Stimulated activated CD4-positive, alpha-beta T cell treated with anti-CD3 and anti-CD28 coated beads, Interleukin-2, amount 100 ng/mL, for 24 hours (primary cell): ENCODE measurements around the gene TNFAIP2.

Experiments used
- DNase-seq, 2 donors: peaks; one replicate each; pipeline ENCODE4 v3.0.0-alpha.2; 2020

The TNFAIP2 gene

DNA sequence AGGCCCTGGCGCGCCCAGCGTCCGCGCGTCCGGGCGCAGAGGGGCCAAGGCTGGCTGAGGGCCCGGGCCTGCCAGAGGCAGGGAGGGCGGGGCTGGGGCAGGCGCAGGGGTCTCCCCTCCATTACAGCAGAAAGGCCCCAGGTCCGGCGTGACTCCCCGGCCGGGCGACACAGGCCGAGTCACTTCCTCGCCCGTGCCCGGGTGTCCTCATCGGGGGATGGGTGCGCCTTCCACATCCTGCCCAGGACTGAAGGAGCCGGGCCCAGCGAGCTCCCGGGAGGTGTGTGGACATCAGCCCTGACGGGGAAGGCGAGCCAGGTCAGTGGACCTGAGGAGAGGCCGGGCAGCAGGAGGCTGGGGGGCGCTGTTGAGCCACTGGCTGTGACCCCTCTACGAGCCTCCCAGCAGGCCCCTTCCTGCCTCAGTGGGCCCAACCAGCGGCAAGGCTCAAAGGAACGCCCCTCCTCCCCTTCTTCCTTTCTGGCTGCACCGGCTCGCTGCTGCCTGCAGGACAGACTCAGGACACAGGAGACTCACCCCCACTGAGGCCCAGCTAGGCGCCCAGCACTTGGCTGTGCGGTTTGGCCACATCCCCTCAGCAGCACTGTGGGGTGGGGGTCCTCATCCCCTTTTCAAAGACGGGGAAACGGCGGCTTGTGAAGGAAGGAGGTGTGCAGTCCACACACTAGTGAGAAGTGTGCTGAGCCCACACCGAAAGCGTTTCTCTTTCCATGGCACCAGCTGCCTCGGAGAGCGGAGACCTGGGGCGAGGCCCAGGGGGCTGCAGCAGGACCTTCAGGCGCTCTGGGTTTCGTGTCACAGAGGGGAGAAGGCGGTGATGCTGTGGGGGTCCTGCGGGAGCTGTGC lies 606 bp downstream of the TNFAIP2 start:
- DNase-seq = no peak

GRCh38 chr14:103124501-103125001 lies 1.3 kb downstream of the TNFAIP2 start:
- DNase-seq = no peak

DNA sequence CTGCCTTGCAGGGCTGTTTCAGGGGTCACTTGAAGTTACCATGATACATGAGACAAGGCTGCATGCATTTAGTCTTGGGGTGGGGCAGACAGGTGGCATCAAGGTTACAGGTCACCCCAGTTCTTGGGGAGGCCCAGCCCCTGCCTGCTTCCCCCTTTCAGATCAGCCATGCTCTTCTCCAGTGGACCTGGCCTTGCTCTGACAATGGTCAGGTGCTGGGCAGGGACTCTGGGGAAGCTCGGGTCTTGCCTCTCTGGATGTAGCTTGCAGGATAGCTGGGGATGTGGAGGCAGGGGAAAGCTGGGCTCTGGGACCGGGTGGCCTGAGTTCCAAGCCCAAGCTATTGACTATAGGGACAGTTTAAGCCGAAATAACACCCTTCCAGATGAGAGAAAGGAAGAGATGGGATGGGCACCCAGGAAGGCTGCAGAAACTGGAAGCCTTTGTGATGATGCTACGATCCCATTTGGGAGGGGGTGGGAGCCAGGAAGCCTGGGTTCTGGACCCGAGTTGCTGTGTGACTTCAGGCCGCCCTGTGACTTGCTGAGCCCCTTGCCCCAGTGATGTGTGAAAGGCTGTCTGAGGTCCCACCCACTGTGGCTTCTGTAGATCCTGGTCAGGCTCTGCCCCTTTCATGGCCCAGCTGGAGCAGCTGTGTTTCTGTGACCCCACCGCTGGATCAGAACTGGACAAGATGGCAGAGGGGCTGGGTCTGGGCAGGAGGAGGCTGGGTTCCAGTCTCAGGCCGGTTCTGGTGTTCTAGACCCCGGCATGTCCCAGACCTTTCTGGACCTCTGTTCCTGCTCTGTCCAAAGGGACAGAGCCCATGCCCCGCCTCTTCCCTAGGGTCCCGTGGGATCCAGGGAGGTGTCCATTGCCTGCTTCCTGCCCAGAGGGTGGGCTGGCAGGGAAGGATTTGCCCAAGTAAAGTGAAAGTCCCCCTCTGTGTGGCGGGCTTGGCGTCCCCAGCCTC lies 2.1 kb downstream of the TNFAIP2 start:
- DNase-seq = no peak

GRCh38 chr14:103126088-103126872 lies 3.0 kb downstream of the TNFAIP2 start:
- DNase-seq = no peak

- DNase-seq = no peak
These were observed 3.6 kb downstream of the TNFAIP2 start for GRCh38 chr14:103126873-103127304.

DNA sequence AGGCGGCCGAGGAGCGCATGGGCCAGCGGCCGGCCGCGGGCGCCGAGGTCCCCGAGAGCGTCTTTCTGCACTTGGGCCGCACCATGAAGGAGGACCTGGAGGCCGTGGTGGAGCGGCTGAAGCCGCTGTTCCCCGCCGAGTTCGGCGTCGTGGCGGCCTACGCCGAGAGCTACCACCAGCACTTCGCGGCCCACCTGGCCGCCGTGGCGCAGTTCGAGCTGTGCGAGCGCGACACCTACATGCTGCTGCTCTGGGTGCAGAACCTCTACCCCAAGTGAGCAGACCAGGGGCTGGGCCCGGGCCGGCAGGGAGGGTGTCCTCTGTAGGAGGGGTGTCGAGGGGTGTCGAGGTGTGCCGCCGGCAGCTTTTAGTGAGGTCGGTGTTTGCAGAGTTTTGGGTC lies 4.1 kb downstream of the TNFAIP2 start:
- no peak for DNase-seq

- no peak for DNase-seq
These were observed 4.8 kb downstream of the TNFAIP2 start for GRCh38 chr14:103127861-103128598.

- DNase-seq = no peak
These were observed 5.5 kb downstream of the TNFAIP2 start for GRCh38 chr14:103128631-103129300.

- no peak for DNase-seq
These were observed 6.2 kb downstream of the TNFAIP2 start for GRCh38 chr14:103129301-103130016.

DNA sequence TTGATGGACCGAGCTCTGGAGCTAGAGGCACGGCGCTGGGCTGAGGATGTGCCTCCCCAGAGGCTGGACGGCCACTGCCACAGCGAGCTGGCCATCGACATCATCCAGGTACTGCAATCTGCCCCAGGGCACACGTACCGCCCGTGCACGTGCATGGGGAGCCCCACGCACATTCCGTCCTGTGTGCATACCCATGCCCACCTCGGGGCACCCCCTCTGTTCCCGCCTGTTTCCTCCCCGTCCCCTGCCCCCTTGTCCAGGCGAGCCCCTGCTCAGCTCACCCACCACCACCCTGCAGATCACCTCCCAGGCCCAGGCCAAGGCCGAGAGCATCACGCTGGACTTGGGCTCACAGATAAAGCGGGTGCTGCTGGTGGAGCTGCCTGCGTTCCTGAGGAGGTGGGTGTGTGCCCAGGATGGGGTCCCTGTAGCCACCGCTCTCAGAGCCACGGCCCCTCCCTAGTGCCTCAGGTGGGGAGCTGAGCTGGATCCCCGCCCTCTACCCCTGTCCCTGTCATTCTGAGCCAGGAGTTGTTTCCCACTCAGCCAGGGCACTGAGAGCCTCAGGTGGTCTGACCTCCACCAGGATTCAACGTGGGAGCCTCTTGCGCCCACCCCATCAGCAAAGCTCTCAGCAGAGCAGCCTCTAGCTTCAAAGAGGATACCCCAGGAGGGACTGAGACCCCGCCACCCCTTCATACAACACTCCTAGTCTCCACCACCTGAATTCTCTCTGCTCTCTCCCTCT lies 6.9 kb downstream of the TNFAIP2 start:
- DNase-seq = no peak

- DNase-seq = no peak
These were observed 7.7 kb downstream of the TNFAIP2 start for GRCh38 chr14:103130965-103131364.

DNA sequence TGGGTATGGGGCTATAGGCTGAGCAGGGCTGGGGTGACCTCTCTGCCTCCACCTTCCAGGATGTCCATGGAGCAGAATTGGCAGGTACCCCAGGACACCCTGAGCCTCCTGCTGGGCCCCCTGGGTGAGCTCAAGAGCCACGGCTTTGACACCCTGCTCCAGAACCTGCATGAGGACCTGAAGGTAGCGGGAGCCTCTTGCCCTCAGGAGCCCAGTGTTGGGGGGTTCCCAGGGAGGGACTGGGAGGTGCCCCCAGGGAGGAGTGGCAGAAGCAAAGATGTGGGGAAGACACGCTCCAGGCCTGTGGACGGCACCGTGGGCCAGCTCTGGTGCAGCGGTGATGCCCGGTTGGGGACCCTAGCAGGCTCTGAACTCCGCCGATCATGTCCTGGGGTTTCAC lies 8.3 kb downstream of the TNFAIP2 start:
- no peak for DNase-seq

DNA sequence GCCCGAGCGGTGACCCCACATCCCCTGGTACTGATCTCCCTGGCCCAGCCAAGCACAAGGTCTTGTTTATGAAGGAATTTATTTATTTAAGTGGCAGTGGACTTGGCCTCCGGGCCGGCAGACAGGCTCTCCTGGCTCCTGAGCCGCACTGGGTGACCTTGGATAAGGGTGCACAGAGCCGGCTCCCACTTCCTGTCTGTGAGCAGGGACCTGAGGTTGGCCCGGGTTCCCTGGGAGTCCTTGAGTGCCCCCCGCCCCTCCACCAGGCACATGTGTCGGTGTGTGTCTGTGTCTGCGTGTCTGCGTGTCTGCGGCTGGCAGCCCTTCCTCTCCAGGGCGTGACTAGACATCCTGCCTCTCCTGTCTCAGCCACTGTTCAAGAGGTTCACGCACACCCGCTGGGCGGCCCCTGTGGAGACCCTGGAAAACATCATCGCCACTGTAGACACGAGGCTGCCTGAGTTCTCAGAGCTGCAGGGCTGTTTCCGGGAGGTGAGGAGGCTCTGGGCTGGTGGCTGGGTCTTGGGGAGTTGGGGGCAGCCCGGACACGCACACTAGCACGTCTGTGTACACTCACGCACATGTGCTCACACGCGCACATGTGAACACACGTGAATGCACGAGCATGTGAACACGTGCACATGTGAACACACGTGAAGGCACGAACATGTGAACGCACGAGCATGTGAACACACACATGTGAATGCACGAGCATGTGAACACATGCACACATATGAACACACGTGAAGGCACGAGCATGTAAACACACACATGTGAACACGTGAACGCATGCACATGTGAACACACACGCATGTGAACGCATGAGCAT lies 9.3 kb downstream of the TNFAIP2 start:
- DNase-seq = no peak

DNA sequence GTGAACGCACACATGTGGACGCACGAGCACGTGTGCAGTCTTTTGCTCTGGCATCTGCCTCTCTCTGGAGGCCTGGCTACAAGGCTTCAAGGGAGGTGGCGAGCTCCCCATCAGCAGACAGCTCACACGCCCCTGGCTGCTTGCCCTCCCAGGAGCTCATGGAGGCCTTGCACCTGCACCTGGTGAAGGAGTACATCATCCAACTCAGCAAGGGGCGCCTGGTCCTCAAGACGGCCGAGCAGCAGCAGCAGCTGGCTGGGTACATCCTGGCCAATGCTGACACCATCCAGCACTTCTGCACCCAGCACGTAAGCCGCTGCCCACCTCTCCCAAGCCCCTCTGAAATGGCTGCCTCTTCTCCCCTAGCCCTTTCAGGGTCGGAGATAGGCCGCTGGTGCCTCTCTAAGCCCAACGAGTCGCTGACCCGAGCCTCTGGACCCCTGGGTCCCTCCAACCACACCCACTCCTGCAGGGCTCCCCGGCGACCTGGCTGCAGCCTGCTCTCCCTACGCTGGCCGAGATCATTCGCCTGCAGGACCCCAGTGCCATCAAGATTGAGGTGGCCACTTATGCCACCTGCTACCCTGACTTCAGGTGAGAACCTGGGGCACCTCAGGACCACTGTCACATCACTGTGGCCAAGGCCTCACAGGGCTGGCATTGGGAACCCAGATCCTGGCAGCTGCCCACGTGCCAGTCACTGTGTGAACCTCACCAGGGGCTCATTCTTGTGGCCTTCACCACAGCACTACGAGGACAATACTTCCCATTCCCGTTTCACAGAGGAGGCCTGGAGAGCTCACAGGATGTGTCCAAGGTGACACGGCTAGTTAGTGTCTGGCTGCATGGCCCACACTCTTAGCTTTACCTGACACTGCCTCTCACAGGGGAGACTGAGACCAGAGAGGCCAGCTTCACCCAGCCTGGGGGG lies 10.2 kb downstream of the TNFAIP2 start:
- no peak for DNase-seq

DNA sequence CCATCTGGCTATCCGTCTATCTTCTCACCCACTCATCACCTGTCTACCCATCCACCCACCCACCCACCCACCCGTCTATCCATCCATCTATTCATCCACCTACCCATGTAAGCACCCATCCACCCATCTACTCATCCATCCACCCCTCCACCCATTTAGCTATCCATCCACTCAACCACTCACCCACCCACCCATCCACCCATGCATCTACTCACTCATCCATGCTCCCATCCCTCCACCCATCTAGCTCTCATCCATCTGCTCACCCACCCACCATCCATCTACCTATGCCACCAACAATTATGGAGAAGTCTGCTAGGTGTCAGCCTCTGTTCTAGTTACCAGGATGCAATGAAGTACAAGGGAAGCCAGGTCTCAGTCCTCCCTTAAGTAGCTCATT lies 11.1 kb downstream of the TNFAIP2 start:
- DNase-seq = no peak

DNA sequence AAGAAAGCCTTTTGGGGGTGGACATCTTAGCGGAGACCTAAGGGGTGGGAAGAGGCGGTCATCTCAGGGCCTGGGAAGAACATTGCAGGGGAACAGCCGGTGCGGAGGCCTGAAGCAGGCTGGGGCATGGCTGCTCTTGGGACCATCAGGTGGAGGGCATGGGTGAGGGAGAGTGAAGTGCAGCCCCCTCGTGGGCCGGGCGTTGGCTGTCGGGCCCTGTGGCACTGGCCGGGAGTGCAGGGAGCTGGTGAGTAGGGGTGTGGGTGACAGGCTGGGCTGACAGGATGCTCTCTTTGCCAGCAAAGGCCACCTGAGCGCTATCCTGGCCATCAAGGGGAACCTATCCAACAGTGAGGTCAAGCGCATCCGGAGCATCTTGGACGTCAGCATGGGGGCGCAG lies 11.7 kb downstream of the TNFAIP2 start:
- DNase-seq = no peak

GRCh38 chr14:103135333-103136260 lies 12.3 kb downstream of the TNFAIP2 start:
- DNase-seq = no peak
